WTC11 (cell line): Measurements from ENCODE around the gene MED15. TPM values are rescaled to one million over a fixed set of nuclear protein-coding genes. Genes with fewer than 3 reads are reported as not detected.

Experiments
- ATAC-seq: fragments of 200-7000 bp; cut with Tn5 transposase; 2 replicates; pipeline ENCODE4 v1.10.0; 2021; ENCODE audit warnings: mild to moderate bottlenecking, moderate library complexity
- CTCF ChIA-PET: fragments of 300-600 bp; sonication (Branson Sonifier 250); formaldehyde crosslinking; loops from one replicate; lab custom pipeline; 2021; ENCODE audit warnings: antibody characterized with exemption; lab: Charles Lee
- POLR2A ChIA-PET: fragments of 350-600 bp; sonication (Branson Sonifier 250); formaldehyde crosslinking; loops from one replicate; lab custom pipeline; 2021; ENCODE audit warnings: antibody characterized with exemption; lab: Charles Lee
- DNase-seq: peaks from one replicate; pipeline ENCODE4 v3.0.0; 2021; ENCODE audit warnings: low spot score
- H3K27ac Mint-ChIP-seq: 2 replicates; pipeline ENCODE4 v1.8.0; 2021; ENCODE audit warnings: mixed read lengths
- H3K27me3 Mint-ChIP-seq: 2 replicates; pipeline ENCODE4 v1.8.0; 2021; ENCODE audit warnings: low read depth, mild to moderate bottlenecking, moderate library complexity, mixed read lengths
- H3K36me3 Mint-ChIP-seq: 2 replicates; pipeline ENCODE4 v1.8.0; 2021; ENCODE audit warnings: mixed read lengths
- H3K4me1 Mint-ChIP-seq: 2 replicates; pipeline ENCODE4 v1.8.0; 2022; ENCODE audit warnings: mixed read lengths
- H3K4me3 Mint-ChIP-seq: 2 replicates; pipeline ENCODE4 v1.8.0; 2021; ENCODE audit warnings: mild to moderate bottlenecking, moderate library complexity, mixed read lengths
- H3K9me3 Mint-ChIP-seq: 2 replicates; pipeline ENCODE4 v1.8.0; 2021; ENCODE audit warnings: mixed read lengths
- CREM ChIP-seq: sonication (generic); formaldehyde crosslinking; IDR thresholded peaks from 2 replicates; pipeline ENCODE4 v1.8.1; 2022; ENCODE audit warnings: mild to moderate bottlenecking, missing genetic modification reagents, moderate library complexity
- FOXK1 ChIP-seq: sonication (generic); formaldehyde crosslinking; IDR thresholded peaks from 2 replicates; pipeline ENCODE4 v1.8.0; 2022; ENCODE audit warnings: mild to moderate bottlenecking, moderate library complexity, missing genetic modification reagents
- MYBL2 ChIP-seq: sonication (generic); formaldehyde crosslinking; IDR thresholded peaks from 2 replicates; pipeline ENCODE4 v1.8.1; 2023; ENCODE audit warnings: mild to moderate bottlenecking, moderate library complexity, missing genetic modification reagents
- PRRX2 ChIP-seq: fragments of 250-450 bp; sonication (Bioruptor Pico); IDR thresholded peaks from 2 replicates; pipeline ENCODE4 v1.8.0; 2021; ENCODE audit warnings: mild to moderate bottlenecking
- SOX15 ChIP-seq: fragments of 250-450 bp; sonication (Bioruptor Pico); IDR thresholded peaks from 2 replicates; pipeline ENCODE4 v1.9.0; 2021; ENCODE audit warnings: mild to moderate bottlenecking
- ZNF121 ChIP-seq: sonication (generic); formaldehyde crosslinking; IDR thresholded peaks from 2 replicates; pipeline ENCODE4 v1.8.0; 2023; ENCODE audit warnings: missing genetic modification reagents
- ZNF263 ChIP-seq: sonication (generic); formaldehyde crosslinking; IDR thresholded peaks from 2 replicates; pipeline ENCODE4 v1.8.1; 2022; ENCODE audit warnings: low read depth, mild to moderate bottlenecking, moderate library complexity, missing genetic modification reagents
- ZNF423 ChIP-seq: fragments of 250-450 bp; sonication (Bioruptor Pico); IDR thresholded peaks from 2 replicates; pipeline ENCODE4 v2.1.2; 2022; ENCODE audit warnings: mild to moderate bottlenecking, moderate library complexity
- ZNF671 ChIP-seq: fragments of 250-450 bp; sonication (Bioruptor Pico); IDR thresholded peaks from 2 replicates; pipeline ENCODE4 v1.8.0; 2021; ENCODE audit warnings: mild to moderate bottlenecking
- ZSCAN18 ChIP-seq: fragments of 250-450 bp; sonication (Bioruptor Pico); IDR thresholded peaks from 2 replicates; pipeline ENCODE4 v2.1.2; 2022; ENCODE audit warnings: mild to moderate bottlenecking, moderate library complexity
- total RNA-seq: library from RNA; stranded (reverse); gene quantifications from 3 replicates; pipeline ENCODE4 v1.2.3, GENCODE V29; 2021
- TF ChIP-seq, protein P1 (sequence below): sonication (generic); formaldehyde crosslinking; IDR thresholded peaks from 2 replicates; pipeline ENCODE4 v1.8.1; 2022; ENCODE audit warnings: missing genetic modification reagents, borderline replicate concordance
- TF ChIP-seq, protein P2 (sequence below): fragments of 200-600 bp; IDR thresholded peaks from 2 replicates; pipeline ENCODE4 v1.8.0; 2022; ENCODE audit warnings: antibody characterized with exemption
- TF ChIP-seq, protein P3 (sequence below): sonication (generic); formaldehyde crosslinking; IDR thresholded peaks from 2 replicates; pipeline ENCODE4 v1.8.0; 2022; ENCODE audit warnings: missing genetic modification reagents
- TF ChIP-seq, protein P4 (sequence below): sonication (generic); formaldehyde crosslinking; IDR thresholded peaks from 2 replicates; pipeline ENCODE4 v1.8.1; 2023; ENCODE audit warnings: mild to moderate bottlenecking, missing genetic modification reagents

Gene MED15
- total RNA-seq, 1 experiment from 2014 or later: 67.7 TPM

DNA sequence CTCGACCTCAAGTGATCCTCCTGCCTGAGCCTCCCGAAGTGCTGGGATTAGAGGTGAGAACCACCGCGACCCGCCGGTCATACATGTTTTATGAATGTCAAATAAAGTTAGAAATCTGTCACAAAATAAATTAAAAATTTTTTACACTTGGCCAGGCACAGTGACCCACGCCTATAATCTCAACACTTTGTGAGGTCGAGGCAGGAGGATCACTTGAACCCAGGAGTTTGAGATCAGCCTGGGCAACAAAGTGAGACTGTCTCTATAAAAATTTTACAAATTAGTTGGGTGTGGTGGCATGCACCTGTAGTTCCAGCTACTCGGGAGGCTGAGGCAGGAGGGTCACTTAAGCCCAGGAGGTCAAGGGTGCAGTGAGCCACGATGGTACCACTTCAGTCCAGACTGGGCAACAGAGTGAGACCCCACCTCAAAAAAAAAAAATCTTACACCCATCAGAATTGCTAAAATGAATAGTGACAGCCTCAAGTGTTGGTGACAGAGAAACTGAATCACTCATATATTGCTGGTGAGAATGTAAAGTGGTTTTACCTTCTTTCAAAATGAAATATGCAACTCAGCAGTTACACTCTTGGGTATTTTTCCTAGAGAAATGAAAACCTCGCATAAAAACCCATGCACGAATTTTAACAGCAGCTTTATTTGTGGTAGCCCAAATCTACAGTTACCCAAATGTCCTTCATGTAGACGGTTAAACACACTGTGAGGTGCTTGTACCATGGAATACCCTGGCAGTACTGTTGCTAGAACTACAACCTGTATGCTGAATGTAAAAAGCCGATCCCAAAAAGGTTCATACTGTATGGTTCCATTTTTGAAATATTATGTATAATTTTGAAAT lies 55.4 kb downstream of the MED15 start:
- DNase-seq: no peak
- H3K27ac Mint-ChIP-seq: no peak overlapping the region
- no peaks in the 10 kb centered on the region for H3K4me1 Mint-ChIP-seq
- no peak overlapping the region for H3K4me3 Mint-ChIP-seq
- H3K36me3 Mint-ChIP-seq: peaks cover 50% of the 10 kb centered on the region
- no peak for ATAC-seq
- CTCF ChIA-PET: interaction anchor here (0.8 to 1.1 kb wide), 2 partner anchors 70 to 243 kb away, joined by 3 to 4 read pairs; partner anchors contain the start of gene DGCR6L
- POLR2A ChIA-PET: no interaction called here
- H3K27me3 Mint-ChIP-seq: no peaks in the 10 kb centered on the region
- TF ChIP-seq ZNF121 (CRISPR knock-in tag) (peak; percentile 44; the same call in 1 of the 2 replicates), PRRX2 (no peak)
- peaks cover 12% of the 10 kb centered on the region for H3K9me3 Mint-ChIP-seq

- no peak for ATAC-seq
- Mint-ChIP-seq H3K9me3 (peaks cover 10% of the 10 kb centered on the region), H3K36me3 (peaks cover 49% of the 10 kb centered on the region), H3K27ac (no peak overlapping the region), H3K4me1 (no peaks in the 10 kb centered on the region), H3K4me3 (no peak overlapping the region), H3K27me3 (no peaks in the 10 kb centered on the region)
- no peak for DNase-seq
- CTCF ChIA-PET: interaction anchor here (1.1 to 2.1 kb wide), 4 partner anchors 11 to 30 kb away, joined by 3 to 14 read pairs (median 8); no protein-coding TSS in a partner anchor
- POLR2A ChIA-PET: no interaction called here
- TF ChIP-seq FOXK1 (CRISPR knock-in tag): no peak
- no peak for TF ChIP-seq SOX15 (CRISPR knock-in tag)
- no peak for TF ChIP-seq ZNF423
- no peak for TF ChIP-seq CREM (CRISPR knock-in tag)
- TF ChIP-seq, protein P1, sequence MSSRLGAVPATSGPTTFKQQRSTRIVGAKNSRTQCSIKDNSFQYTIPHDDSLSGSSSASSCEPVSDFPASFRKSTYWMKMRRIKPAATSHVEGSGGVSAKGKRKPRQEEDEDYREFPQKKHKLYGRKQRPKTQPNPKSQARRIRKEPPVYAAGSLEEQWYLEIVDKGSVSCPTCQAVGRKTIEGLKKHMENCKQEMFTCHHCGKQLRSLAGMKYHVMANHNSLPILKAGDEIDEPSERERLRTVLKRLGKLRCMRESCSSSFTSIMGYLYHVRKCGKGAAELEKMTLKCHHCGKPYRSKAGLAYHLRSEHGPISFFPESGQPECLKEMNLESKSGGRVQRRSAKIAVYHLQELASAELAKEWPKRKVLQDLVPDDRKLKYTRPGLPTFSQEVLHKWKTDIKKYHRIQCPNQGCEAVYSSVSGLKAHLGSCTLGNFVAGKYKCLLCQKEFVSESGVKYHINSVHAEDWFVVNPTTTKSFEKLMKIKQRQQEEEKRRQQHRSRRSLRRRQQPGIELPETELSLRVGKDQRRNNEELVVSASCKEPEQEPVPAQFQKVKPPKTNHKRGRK (CRISPR knock-in tag): no peak
- TF ChIP-seq, protein P2, sequence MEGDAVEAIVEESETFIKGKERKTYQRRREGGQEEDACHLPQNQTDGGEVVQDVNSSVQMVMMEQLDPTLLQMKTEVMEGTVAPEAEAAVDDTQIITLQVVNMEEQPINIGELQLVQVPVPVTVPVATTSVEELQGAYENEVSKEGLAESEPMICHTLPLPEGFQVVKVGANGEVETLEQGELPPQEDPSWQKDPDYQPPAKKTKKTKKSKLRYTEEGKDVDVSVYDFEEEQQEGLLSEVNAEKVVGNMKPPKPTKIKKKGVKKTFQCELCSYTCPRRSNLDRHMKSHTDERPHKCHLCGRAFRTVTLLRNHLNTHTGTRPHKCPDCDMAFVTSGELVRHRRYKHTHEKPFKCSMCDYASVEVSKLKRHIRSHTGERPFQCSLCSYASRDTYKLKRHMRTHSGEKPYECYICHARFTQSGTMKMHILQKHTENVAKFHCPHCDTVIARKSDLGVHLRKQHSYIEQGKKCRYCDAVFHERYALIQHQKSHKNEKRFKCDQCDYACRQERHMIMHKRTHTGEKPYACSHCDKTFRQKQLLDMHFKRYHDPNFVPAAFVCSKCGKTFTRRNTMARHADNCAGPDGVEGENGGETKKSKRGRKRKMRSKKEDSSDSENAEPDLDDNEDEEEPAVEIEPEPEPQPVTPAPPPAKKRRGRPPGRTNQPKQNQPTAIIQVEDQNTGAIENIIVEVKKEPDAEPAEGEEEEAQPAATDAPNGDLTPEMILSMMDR: no peak
- no peak for TF ChIP-seq MYBL2 (CRISPR knock-in tag)
- TF ChIP-seq, protein P3, sequence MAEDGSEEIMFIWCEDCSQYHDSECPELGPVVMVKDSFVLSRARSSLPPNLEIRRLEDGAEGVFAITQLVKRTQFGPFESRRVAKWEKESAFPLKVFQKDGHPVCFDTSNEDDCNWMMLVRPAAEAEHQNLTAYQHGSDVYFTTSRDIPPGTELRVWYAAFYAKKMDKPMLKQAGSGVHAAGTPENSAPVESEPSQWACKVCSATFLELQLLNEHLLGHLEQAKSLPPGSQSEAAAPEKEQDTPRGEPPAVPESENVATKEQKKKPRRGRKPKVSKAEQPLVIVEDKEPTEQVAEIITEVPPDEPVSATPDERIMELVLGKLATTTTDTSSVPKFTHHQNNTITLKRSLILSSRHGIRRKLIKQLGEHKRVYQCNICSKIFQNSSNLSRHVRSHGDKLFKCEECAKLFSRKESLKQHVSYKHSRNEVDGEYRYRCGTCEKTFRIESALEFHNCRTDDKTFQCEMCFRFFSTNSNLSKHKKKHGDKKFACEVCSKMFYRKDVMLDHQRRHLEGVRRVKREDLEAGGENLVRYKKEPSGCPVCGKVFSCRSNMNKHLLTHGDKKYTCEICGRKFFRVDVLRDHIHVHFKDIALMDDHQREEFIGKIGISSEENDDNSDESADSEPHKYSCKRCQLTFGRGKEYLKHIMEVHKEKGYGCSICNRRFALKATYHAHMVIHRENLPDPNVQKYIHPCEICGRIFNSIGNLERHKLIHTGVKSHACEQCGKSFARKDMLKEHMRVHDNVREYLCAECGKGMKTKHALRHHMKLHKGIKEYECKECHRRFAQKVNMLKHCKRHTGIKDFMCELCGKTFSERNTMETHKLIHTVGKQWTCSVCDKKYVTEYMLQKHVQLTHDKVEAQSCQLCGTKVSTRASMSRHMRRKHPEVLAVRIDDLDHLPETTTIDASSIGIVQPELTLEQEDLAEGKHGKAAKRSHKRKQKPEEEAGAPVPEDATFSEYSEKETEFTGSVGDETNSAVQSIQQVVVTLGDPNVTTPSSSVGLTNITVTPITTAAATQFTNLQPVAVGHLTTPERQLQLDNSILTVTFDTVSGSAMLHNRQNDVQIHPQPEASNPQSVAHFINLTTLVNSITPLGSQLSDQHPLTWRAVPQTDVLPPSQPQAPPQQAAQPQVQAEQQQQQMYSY: no peak
- TF ChIP-seq ZNF263 (CRISPR knock-in tag): no peak
- no peak for TF ChIP-seq ZSCAN18 (CRISPR knock-in tag)
- no peak for TF ChIP-seq ZNF671
- TF ChIP-seq, protein P4, sequence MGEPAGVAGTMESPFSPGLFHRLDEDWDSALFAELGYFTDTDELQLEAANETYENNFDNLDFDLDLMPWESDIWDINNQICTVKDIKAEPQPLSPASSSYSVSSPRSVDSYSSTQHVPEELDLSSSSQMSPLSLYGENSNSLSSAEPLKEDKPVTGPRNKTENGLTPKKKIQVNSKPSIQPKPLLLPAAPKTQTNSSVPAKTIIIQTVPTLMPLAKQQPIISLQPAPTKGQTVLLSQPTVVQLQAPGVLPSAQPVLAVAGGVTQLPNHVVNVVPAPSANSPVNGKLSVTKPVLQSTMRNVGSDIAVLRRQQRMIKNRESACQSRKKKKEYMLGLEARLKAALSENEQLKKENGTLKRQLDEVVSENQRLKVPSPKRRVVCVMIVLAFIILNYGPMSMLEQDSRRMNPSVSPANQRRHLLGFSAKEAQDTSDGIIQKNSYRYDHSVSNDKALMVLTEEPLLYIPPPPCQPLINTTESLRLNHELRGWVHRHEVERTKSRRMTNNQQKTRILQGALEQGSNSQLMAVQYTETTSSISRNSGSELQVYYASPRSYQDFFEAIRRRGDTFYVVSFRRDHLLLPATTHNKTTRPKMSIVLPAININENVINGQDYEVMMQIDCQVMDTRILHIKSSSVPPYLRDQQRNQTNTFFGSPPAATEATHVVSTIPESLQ (CRISPR knock-in tag): no peak
These were observed 56.1 kb downstream of the MED15 start for GRCh38 chr22:20563466-20563906.
